HepG2 (cell line): Measurements from ENCODE around the gene DUSP15. TPM values are rescaled to one million over a fixed set of nuclear protein-coding genes. Genes with fewer than 3 reads are reported as not detected.
A peak's percentile ranks its signal among the peaks of the same experiment; 100 is the strongest.

ENCODE experiments used
- ATF6 ChIP-seq: sonication (generic); formaldehyde crosslinking; conservative IDR thresholded peaks from 2 replicates; pipeline ENCODE4 v1.4.0; 2020; ENCODE audit warnings: missing genetic modification reagents
- BORCS8-MEF2B ChIP-seq: sonication (generic); formaldehyde crosslinking; IDR thresholded peaks from 2 replicates; pipeline ENCODE4 v1.8.0; 2022; ENCODE audit warnings: mild to moderate bottlenecking, missing genetic modification reagents
- GABPA ChIP-seq, 2 experiments: IDR thresholded peaks; 2 replicates each; pipeline ENCODE4 v1.6.1; 2011 to 2016; ENCODE audit warnings: low read depth in 2 of 2, low read length in 1 of 2, missing biosample characterization in 1 of 2, missing genetic modification characterization in 1 of 2
- HOXA5 ChIP-seq: sonication (generic); formaldehyde crosslinking; IDR thresholded peaks from 2 replicates; pipeline ENCODE4 v1.4.0; 2020; ENCODE audit warnings: missing genetic modification reagents
- MIER2 ChIP-seq: IDR thresholded peaks from 2 replicates; pipeline ENCODE4 v1.6.1; 2016; ENCODE audit warnings: missing biosample characterization, missing genetic modification reagents
- MYPOP ChIP-seq: sonication (generic); formaldehyde crosslinking; IDR thresholded peaks from 2 replicates; pipeline ENCODE4 v1.8.1; 2023; ENCODE audit warnings: mild to moderate bottlenecking, moderate library complexity, missing genetic modification reagents
- PBX3 ChIP-seq: sonication (generic); formaldehyde crosslinking; IDR thresholded peaks from 2 replicates; pipeline ENCODE4 v1.8.1; 2023; ENCODE audit warnings: missing genetic modification reagents, inconsistent platforms, borderline replicate concordance
- SNAPC4 ChIP-seq: sonication (generic); formaldehyde crosslinking; IDR thresholded peaks from 2 replicates; pipeline ENCODE4 v1.4.0; 2020; ENCODE audit warnings: mild to moderate bottlenecking, missing genetic modification reagents
- SPEN ChIP-seq: sonication (generic); formaldehyde crosslinking; IDR thresholded peaks from 2 replicates; pipeline ENCODE4 v1.5.1; 2020; ENCODE audit warnings: low read depth, mild to moderate bottlenecking, missing genetic modification reagents
- TIGD3 ChIP-seq: sonication (generic); formaldehyde crosslinking; IDR thresholded peaks from 2 replicates; pipeline ENCODE4 v1.5.1; 2020; ENCODE audit warnings: mild to moderate bottlenecking, missing genetic modification reagents, borderline replicate concordance
- ZBTB3 ChIP-seq: sonication (generic); formaldehyde crosslinking; IDR thresholded peaks from 2 replicates; pipeline ENCODE4 v1.4.0; 2020; ENCODE audit warnings: low read depth, mild to moderate bottlenecking, moderate library complexity, missing genetic modification reagents, borderline replicate concordance
- ZNF296 ChIP-seq: sonication (generic); formaldehyde crosslinking; conservative IDR thresholded peaks from 2 replicates; pipeline ENCODE4 v1.5.0; 2020; ENCODE audit warnings: mild to moderate bottlenecking, missing genetic modification reagents
- ZNF333 ChIP-seq: sonication (generic); formaldehyde crosslinking; IDR thresholded peaks from 2 replicates; pipeline ENCODE4 v1.4.0; 2020; ENCODE audit warnings: mild to moderate bottlenecking, missing genetic modification reagents, borderline replicate concordance
- polyA plus RNA-seq, 8 experiments: library from polyadenylated mRNA; depleted of rRNA in 3 of 8; stranded (reverse) in 7 of 8; unstranded in 1 of 8; fragments of >200 nt; fragmentation: Illumina TruSeq in 4 of 8; extraction: Trizol in 4 of 8; gene quantifications; 2 replicates each; pipeline versions ENCODE4 v1.2.1 to v1.2.3, GENCODE V29; 2011 to 2016; ENCODE audit warnings: low read depth in 4 of 8, missing spikeins in 1 of 8, mixed read lengths in 1 of 8; ENCODE audit not compliant: insufficient read depth in 1 of 8
- total RNA-seq, 5 experiments: library from RNA; depleted of rRNA; stranded (reverse); fragments of >200 nt; fragmentation: Illumina TruSeq; extraction: Trizol; gene quantifications; 2 replicates each; pipeline ENCODE4 v1.2.3, GENCODE V29; 2016; ENCODE audit warnings: low read depth in 1 of 5

Gene DUSP15
- total and polyA plus RNA-seq, 2 of the 13 experiments (the other 11 are each of a cell fraction or from before 2014, with no cell fraction given): 0.17 to 0.93 TPM

- TF ChIP-seq TIGD3 (no peak), SNAPC4 (CRISPR knock-in tag) (no peak), SPEN (CRISPR knock-in tag) (no peak), ATF6 (CRISPR knock-in tag) (no peak), HOXA5 (CRISPR knock-in tag) (no peak), ZBTB3 (CRISPR knock-in tag) (no peak), PBX3 (CRISPR knock-in tag) (no peak), BORCS8-MEF2B (CRISPR knock-in tag) (no peak), GABPA (IDR thresholded peaks at IDR 0.05; ENCODE audit: low read depth, low read length) (peak; percentile 25; the same call in 1 of the 2 replicates), GABPA (CRISPR knock-in tag; IDR thresholded peaks at IDR 0.05; ENCODE audit: low read depth) (peak; percentile 48; the same call in 1 of the 2 replicates), ZNF333 (CRISPR knock-in tag) (no peak), ZNF296 (CRISPR knock-in tag) (no peak), MYPOP (no peak), MIER2 (CRISPR knock-in tag) (no peak)
Measured at GRCh38 chr20:31909253-31910070, 39.1 kb upstream of the DUSP15 start (continued).
